ENCODE results near the gene ULK3.

DNA sequence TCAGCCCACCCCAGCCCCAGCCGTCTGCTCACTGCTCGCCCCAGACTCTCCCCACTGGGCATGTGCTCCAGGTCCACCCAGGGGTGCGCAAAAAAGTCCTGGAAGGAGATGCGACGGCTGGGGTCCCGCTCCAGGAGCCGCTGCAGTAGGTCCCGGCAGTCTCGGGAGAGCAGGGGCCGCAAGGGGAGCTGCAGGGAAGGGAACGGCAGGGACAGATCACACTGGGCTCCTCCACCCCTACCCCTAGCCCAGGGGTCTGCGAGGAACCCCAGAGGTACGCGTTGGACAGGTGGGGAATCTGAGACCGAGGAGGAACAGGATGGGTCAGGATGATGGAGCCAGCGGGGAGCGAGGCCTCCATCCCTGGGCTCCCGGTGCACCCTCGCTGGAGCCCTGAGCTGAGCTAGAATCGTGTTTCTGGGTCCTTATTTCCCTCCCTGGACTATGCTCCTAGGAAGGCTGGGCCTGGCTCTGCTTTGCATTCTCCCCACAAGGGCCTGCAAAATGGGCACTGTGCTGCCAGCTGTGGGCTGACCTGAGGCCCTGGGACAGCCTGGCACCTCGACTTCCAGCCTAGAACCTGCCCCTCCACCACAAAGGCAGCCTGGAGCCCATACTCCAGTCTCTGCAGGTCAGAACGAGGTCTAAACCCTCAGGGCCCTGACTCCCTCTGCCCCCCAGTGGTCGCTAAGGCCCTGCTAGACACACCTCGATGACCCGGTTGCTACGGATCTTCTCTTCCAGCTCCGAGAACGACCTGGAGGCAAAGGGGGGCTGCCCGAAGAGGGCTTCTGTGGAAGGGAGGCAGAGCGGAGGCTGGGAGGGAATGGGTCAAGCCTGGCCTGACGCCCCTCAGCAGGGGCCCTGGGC is 3.2 kb downstream of the ULK3 start:
- TF ChIP-seq, protein P1, sequence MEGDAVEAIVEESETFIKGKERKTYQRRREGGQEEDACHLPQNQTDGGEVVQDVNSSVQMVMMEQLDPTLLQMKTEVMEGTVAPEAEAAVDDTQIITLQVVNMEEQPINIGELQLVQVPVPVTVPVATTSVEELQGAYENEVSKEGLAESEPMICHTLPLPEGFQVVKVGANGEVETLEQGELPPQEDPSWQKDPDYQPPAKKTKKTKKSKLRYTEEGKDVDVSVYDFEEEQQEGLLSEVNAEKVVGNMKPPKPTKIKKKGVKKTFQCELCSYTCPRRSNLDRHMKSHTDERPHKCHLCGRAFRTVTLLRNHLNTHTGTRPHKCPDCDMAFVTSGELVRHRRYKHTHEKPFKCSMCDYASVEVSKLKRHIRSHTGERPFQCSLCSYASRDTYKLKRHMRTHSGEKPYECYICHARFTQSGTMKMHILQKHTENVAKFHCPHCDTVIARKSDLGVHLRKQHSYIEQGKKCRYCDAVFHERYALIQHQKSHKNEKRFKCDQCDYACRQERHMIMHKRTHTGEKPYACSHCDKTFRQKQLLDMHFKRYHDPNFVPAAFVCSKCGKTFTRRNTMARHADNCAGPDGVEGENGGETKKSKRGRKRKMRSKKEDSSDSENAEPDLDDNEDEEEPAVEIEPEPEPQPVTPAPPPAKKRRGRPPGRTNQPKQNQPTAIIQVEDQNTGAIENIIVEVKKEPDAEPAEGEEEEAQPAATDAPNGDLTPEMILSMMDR (IDR thresholded peaks at IDR 0.05): no peak
- TF ChIP-seq POLR2A (IDR thresholded peaks at IDR 0.05): no peak

Measured in esophagus squamous epithelium (tissue), 4 donors.